Adrenal gland (tissue), 5 donors: ENCODE measurements around the gene PHACTR3.

Experiments used
- POLR2A ChIP-seq, 2 donors: fragments of 450-650 bp; IDR thresholded peaks; one replicate each; pipeline ENCODE4 v1.6.1; 2017; ENCODE audit warnings: antibody characterized with exemption in 2 of 2, mild to moderate bottlenecking in 2 of 2, moderate library complexity in 1 of 2
- TF ChIP-seq, protein P1 (sequence below), 6 experiments: fragments of 450-650 bp in 4 of 6; fragments of 200-600 bp in 2 of 6; sonication (generic) in 1 of 6; IDR thresholded peaks; 1 replicate in 5 of 6; 2 replicates in 1 of 6; pipeline versions ENCODE4 v1.5.1 to v1.8.0; 2016 to 2021; ENCODE audit warnings: antibody characterized with exemption in 6 of 6, mild to moderate bottlenecking in 2 of 6, moderate library complexity in 1 of 6
- donor health status: DM: no; HTN: no; CAD: no.

DNA sequence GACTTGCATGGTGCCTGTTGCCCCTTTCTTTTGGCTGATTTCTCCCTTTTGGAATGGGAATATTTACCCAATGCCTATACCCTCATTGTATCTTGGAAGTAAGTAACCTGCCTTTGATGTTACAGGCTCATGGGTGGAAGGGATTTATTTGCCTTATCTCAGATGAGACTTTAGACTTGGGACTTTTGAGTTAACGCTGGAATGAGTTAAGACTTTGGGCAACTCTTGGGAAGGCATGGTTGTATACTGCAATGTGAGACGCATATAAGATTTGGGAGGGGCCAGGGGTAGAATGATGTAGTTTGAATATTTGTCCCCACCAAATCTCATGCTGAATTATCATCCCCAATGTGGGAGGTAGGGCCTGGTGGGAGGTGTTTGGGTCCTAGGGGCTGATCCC lies 253.6 kb downstream of the PHACTR3 start:
- TF ChIP-seq, protein P1, sequence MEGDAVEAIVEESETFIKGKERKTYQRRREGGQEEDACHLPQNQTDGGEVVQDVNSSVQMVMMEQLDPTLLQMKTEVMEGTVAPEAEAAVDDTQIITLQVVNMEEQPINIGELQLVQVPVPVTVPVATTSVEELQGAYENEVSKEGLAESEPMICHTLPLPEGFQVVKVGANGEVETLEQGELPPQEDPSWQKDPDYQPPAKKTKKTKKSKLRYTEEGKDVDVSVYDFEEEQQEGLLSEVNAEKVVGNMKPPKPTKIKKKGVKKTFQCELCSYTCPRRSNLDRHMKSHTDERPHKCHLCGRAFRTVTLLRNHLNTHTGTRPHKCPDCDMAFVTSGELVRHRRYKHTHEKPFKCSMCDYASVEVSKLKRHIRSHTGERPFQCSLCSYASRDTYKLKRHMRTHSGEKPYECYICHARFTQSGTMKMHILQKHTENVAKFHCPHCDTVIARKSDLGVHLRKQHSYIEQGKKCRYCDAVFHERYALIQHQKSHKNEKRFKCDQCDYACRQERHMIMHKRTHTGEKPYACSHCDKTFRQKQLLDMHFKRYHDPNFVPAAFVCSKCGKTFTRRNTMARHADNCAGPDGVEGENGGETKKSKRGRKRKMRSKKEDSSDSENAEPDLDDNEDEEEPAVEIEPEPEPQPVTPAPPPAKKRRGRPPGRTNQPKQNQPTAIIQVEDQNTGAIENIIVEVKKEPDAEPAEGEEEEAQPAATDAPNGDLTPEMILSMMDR (IDR thresholded peaks at IDR 0.05): no peak
- TF ChIP-seq POLR2A (IDR thresholded peaks at IDR 0.05): no peak
